Caco-2 (cell line): Measurements from ENCODE around the gene SLC28A3. TPM values are rescaled to one million over a fixed set of nuclear protein-coding genes. Genes with fewer than 3 reads are reported as not detected.

Experiments used
- BruUV-seq: library from RNA; stranded (reverse); fragments of 400-500 nt; replicated peaks from 2 replicates; lab custom pipeline; 2021; lab: Mats Ljungman, UMichigan
- CTCF ChIA-PET: fragments of 300-600 bp; sonication (Branson Sonifier 250); formaldehyde crosslinking; loops from one replicate; lab custom pipeline; 2022; ENCODE audit warnings: antibody characterized with exemption; lab: Charles Lee
- POLR2A ChIA-PET: fragments of 300-600 bp; sonication (Branson Sonifier 250); formaldehyde crosslinking; loops from one replicate; lab custom pipeline; 2022; ENCODE audit warnings: antibody characterized with exemption; lab: Charles Lee
- DNase-seq, 2 experiments: peaks; one replicate each; pipeline versions ENCODE4 v3.0.0 to v3.0.0-alpha.2; 2020 to 2022
- H3K27me3 ChIP-seq: replicated peaks from 2 replicates; pipeline ENCODE4 v1.6.0; 2011; ENCODE audit warnings: low read length; ENCODE audit not compliant: control insufficient read depth, insufficient read depth
- H3K36me3 ChIP-seq: 2 replicates; pipeline ENCODE4 v1.5.1; 2011; ENCODE audit warnings: low read length; ENCODE audit not compliant: control insufficient read depth, insufficient read depth
- H3K4me1 ChIP-seq: fragments of 250-450 bp; sonication (Bioruptor Pico); 2 replicates; pipeline ENCODE4 v1.5.1; 2020; ENCODE audit warnings: mild to moderate bottlenecking
- H3K4me3 ChIP-seq: 2 replicates; pipeline ENCODE4 v1.5.1; 2011; ENCODE audit warnings: low read depth, mild to moderate bottlenecking, control low read depth, low read length
- H3K9me3 ChIP-seq: fragments of 250-450 bp; sonication (Bioruptor Pico); 2 replicates; pipeline ENCODE4 v1.5.1; 2020; ENCODE audit warnings: mild to moderate bottlenecking, moderate library complexity
- H3K27ac Mint-ChIP-seq: one replicate; pipeline ENCODE4 v1.8.0; 2022; ENCODE audit warnings: mixed read lengths; ENCODE audit not compliant: unreplicated experiment
- H3K27me3 Mint-ChIP-seq: one replicate; pipeline ENCODE4 v1.8.0; 2022; ENCODE audit warnings: mixed read lengths; ENCODE audit not compliant: insufficient read depth, unreplicated experiment
- H3K36me3 Mint-ChIP-seq: one replicate; pipeline ENCODE4 v1.8.0; 2022; ENCODE audit warnings: mild to moderate bottlenecking, mixed read lengths; ENCODE audit not compliant: insufficient read depth, unreplicated experiment
- H3K4me1 Mint-ChIP-seq: one replicate; pipeline ENCODE4 v1.8.0; 2022; ENCODE audit warnings: low read depth, mixed read lengths; ENCODE audit not compliant: unreplicated experiment
- H3K4me3 Mint-ChIP-seq: one replicate; pipeline ENCODE4 v1.8.0; 2022; ENCODE audit warnings: mild to moderate bottlenecking, moderate library complexity, mixed read lengths; ENCODE audit not compliant: unreplicated experiment
- H3K9me3 Mint-ChIP-seq: one replicate; pipeline ENCODE4 v1.8.0; 2022; ENCODE audit warnings: mixed read lengths; ENCODE audit not compliant: unreplicated experiment
- intact Hi-C: fragments of 100-400 bp; cut with micrococcal nuclease; formaldehyde crosslinking; loops from one replicate; pipeline ENCODE4 v1.10.0; 2022; ENCODE audit not compliant: unreplicated experiment
- total RNA-seq: library from RNA; stranded (reverse); gene quantifications from 2 replicates; pipeline ENCODE4 v1.2.3, GENCODE V29; 2022
- TF ChIP-seq, protein P1 (sequence below), 2 experiments: fragments of 200-600 bp in 1 of 2; IDR thresholded peaks; 1 replicate in 1 of 2; 2 replicates in 1 of 2; pipeline versions ENCODE4 v1.5.1 to v1.8.0; 2011 to 2022; ENCODE audit warnings: antibody characterized with exemption in 1 of 2, control low read depth in 1 of 2, inconsistent platforms in 1 of 2, low read depth in 1 of 2, low read length in 1 of 2, mild to moderate bottlenecking in 1 of 2, moderate library complexity in 1 of 2; ENCODE audit not compliant: insufficient read depth in 1 of 2, severe bottlenecking in 1 of 2, unreplicated experiment in 1 of 2

SLC28A3 gene
- total RNA-seq, 1 experiment from 2014 or later: 2.6 TPM

DNA sequence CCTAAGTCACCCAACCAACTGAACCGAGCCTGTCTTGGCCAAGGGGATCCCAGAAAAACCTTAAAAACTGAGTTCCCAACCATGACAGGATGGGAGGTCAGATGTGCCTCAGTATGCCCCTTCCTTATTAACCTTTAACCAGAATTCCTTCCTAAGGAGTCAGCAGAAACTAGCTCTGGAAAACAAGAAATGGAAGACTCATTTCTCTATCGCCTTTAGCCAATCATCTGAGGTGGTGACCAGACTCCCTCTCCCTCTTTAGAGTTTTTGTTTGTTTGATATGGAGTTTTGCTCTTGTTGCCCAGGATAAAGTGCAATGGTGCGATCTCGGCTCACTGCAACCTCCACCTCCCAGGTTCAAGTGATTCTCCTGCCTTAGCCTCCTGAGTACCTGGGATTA, 37.5 kb downstream of the SLC28A3 start:
- H3K27me3 ChIP-seq: no peaks in the 10 kb centered on the region
- no peaks in the 10 kb centered on the region for H3K36me3 ChIP-seq
- Mint-ChIP-seq H3K4me1 (no peaks in the 10 kb centered on the region), H3K36me3 (no peaks in the 10 kb centered on the region), H3K4me3 (no peak overlapping the region), H3K27me3 (no peaks in the 10 kb centered on the region), H3K9me3 (no peaks in the 10 kb centered on the region), H3K27ac (no peak overlapping the region)
- no peak overlapping the region for H3K4me3 ChIP-seq
- intact Hi-C loops: no loop called here
- DNase-seq: no peak
- CTCF ChIA-PET: no interaction called here
- no peaks in the 10 kb centered on the region for H3K9me3 ChIP-seq
- POLR2A ChIA-PET: no interaction called here
- TF ChIP-seq, protein P1, sequence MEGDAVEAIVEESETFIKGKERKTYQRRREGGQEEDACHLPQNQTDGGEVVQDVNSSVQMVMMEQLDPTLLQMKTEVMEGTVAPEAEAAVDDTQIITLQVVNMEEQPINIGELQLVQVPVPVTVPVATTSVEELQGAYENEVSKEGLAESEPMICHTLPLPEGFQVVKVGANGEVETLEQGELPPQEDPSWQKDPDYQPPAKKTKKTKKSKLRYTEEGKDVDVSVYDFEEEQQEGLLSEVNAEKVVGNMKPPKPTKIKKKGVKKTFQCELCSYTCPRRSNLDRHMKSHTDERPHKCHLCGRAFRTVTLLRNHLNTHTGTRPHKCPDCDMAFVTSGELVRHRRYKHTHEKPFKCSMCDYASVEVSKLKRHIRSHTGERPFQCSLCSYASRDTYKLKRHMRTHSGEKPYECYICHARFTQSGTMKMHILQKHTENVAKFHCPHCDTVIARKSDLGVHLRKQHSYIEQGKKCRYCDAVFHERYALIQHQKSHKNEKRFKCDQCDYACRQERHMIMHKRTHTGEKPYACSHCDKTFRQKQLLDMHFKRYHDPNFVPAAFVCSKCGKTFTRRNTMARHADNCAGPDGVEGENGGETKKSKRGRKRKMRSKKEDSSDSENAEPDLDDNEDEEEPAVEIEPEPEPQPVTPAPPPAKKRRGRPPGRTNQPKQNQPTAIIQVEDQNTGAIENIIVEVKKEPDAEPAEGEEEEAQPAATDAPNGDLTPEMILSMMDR (IDR thresholded peaks at IDR 0.05; ENCODE audit: insufficient read depth in 1 of 2, low read depth in 1 of 2, low read length in 1 of 2, severe bottlenecking in 1 of 2, unreplicated experiment in 1 of 2): no peak
- BruUV-seq: no TSS peak
- no peaks in the 10 kb centered on the region for H3K4me1 ChIP-seq

DNA sequence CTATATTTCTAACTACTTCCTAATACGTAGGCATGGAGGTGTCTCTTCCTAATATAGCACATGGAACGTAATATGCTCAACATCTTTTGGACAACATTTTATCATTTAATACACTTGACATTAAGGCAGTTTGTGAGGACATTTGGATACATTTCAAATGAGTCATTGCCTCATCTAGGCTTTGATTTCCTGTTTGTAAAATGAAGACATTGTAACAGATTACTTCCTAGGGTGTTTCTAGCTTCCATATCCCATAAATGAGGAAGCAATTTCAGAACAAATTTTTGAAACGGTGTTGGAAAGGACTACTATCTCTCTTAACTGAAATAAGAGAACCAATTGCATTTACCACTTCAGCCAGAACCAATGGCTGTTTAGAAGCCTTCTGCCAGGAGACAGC, 38.7 kb downstream of the SLC28A3 start:
- Mint-ChIP-seq H3K27me3 (no peaks in the 10 kb centered on the region), H3K27ac (no peak overlapping the region)
- POLR2A ChIA-PET: no interaction called here

DNA sequence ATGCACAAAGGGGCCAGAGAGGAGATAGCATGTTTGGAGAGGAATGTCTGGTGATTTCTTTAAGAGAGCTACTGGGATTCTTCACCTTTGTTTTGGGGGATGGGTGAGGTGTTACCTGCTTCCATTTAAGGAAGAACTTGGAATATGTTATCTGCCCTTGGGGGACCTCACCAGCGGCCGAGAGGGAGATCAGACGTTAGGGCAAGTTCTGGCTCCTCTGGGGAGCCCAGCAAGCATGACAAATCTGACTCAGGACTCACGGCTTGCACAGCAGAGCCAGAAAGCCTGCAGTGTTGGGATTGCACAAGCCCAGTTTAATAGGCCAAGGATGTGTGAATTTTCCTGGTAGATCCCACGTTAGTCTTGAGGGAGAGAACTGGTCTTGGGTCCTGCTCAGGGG, 40.3 kb downstream of the SLC28A3 start:
- H3K36me3 ChIP-seq: no peaks in the 10 kb centered on the region

More for the DNA sequence above, 38.7 kb downstream of the SLC28A3 start:
- no peaks in the 10 kb centered on the region for H3K27me3 ChIP-seq
- TF ChIP-seq, protein P1 (IDR thresholded peaks at IDR 0.05; ENCODE audit: insufficient read depth in 1 of 2, low read depth in 1 of 2, low read length in 1 of 2, severe bottlenecking in 1 of 2, unreplicated experiment in 1 of 2): no peak
- no TSS peak for BruUV-seq
- no peak overlapping the region for H3K4me3 Mint-ChIP-seq
- H3K36me3 Mint-ChIP-seq: no peaks in the 10 kb centered on the region
- no peaks in the 10 kb centered on the region for H3K9me3 ChIP-seq
- H3K4me3 ChIP-seq: no peak overlapping the region
- H3K4me1 ChIP-seq: no peaks in the 10 kb centered on the region
- H3K36me3 ChIP-seq: no peaks in the 10 kb centered on the region
- CTCF ChIA-PET: no interaction called here
- DNase-seq: no peak
- H3K9me3 Mint-ChIP-seq: no peaks in the 10 kb centered on the region
- intact Hi-C loops: no loop called here
- no peaks in the 10 kb centered on the region for H3K4me1 Mint-ChIP-seq

More for the DNA sequence above, 40.3 kb downstream of the SLC28A3 start:
- H3K36me3 Mint-ChIP-seq: no peaks in the 10 kb centered on the region
- TF ChIP-seq, protein P1 (IDR thresholded peaks at IDR 0.05; ENCODE audit: insufficient read depth in 1 of 2, low read depth in 1 of 2, low read length in 1 of 2, severe bottlenecking in 1 of 2, unreplicated experiment in 1 of 2): no peak
- peaks cover 5% of the 10 kb centered on the region; the same call in 1 of the 2 replicates for H3K4me1 ChIP-seq
- no peak overlapping the region for H3K27ac Mint-ChIP-seq
- POLR2A ChIA-PET: no interaction called here
- intact Hi-C loops: no loop called here
- no peaks in the 10 kb centered on the region for H3K4me1 Mint-ChIP-seq
- peak in 1 of 2 experiments; percentile 42 for DNase-seq
- no peaks in the 10 kb centered on the region for H3K9me3 ChIP-seq
- CTCF ChIA-PET: no interaction called here
- no peaks in the 10 kb centered on the region for H3K9me3 Mint-ChIP-seq
- no TSS peak for BruUV-seq
- H3K4me3 ChIP-seq: no peak overlapping the region
- no peaks in the 10 kb centered on the region for H3K27me3 ChIP-seq
- no peaks in the 10 kb centered on the region for H3K27me3 Mint-ChIP-seq
- no peak overlapping the region for H3K4me3 Mint-ChIP-seq
